K562 (cell line): ENCODE measurements around the gene ENDOG. TPM values are rescaled to one million over a fixed set of nuclear protein-coding genes. Genes with fewer than 3 reads are reported as not detected.

ENCODE experiments used
- ATF2 ChIP-seq: sonication (generic); formaldehyde crosslinking; IDR thresholded peaks from 2 replicates; pipeline ENCODE4 v1.8.1; 2022; ENCODE audit warnings: missing genetic modification reagents
- BDP1 ChIP-seq: IDR thresholded peaks from 3 replicates; pipeline ENCODE4 v1.6.1; 2011; ENCODE audit not compliant: insufficient read length, insufficient read depth
- C11orf30 ChIP-seq: fragments of 450-650 bp; IDR thresholded peaks from 2 replicates; pipeline ENCODE4 v1.6.1; 2016; ENCODE audit warnings: low read depth, mild to moderate bottlenecking
- CBFB ChIP-seq: sonication (generic); formaldehyde crosslinking; IDR thresholded peaks from 2 replicates; pipeline ENCODE4 v1.4.0; 2020; ENCODE audit warnings: mild to moderate bottlenecking, missing genetic modification reagents
- CBX5 ChIP-seq: IDR thresholded peaks from 2 replicates; pipeline ENCODE4 v1.6.1; 2014; ENCODE audit warnings: low read depth, borderline replicate concordance
- CTCF ChIP-seq, 3 experiments: IDR thresholded peaks in 2 of 3; conservative IDR thresholded peaks in 1 of 3; 2 replicates each; pipeline ENCODE4 v1.5.1; 2011 to 2012; ENCODE audit warnings: low read length in 3 of 3, mild to moderate bottlenecking in 3 of 3, control low read depth in 2 of 3, improper control_type of control experiment in 1 of 3, inconsistent platforms in 1 of 3, low read depth in 1 of 3, mixed read lengths in 1 of 3, moderate library complexity in 1 of 3; ENCODE audit not compliant: insufficient read depth in 2 of 3
- FOXA3 ChIP-seq, 2 experiments: fragments of 450-650 bp in 1 of 2; sonication (generic) in 1 of 2; formaldehyde crosslinking; IDR thresholded peaks in 1 of 2; conservative IDR thresholded peaks in 1 of 2; 2 replicates each; pipeline versions ENCODE4 v1.4.0 to v1.8.0; 2020 to 2022; ENCODE audit warnings: mild to moderate bottlenecking in 2 of 2, missing genetic modification reagents in 1 of 2
- GATA2 ChIP-seq: sonication (generic); formaldehyde crosslinking; IDR thresholded peaks from 2 replicates; pipeline ENCODE4 v1.4.0; 2020; ENCODE audit warnings: mild to moderate bottlenecking, missing genetic modification reagents
- MCM7 ChIP-seq, 2 experiments: fragments of 450-650 bp; IDR thresholded peaks; 2 replicates each; pipeline ENCODE4 v1.6.1; 2016 to 2018
- MTF1 ChIP-seq: fragments of 250-450 bp; sonication (Bioruptor Pico); IDR thresholded peaks from 2 replicates; pipeline ENCODE4 v1.9.0; 2021; ENCODE audit warnings: moderate library complexity, mild to moderate bottlenecking, inconsistent platforms, borderline replicate concordance
- PURB ChIP-seq: sonication (generic); formaldehyde crosslinking; IDR thresholded peaks from 2 replicates; pipeline ENCODE4 v1.9.0; 2021; ENCODE audit warnings: low read depth, mild to moderate bottlenecking, missing genetic modification reagents
- SMARCE1 ChIP-seq: fragments of 450-650 bp; IDR thresholded peaks from 2 replicates; pipeline ENCODE4 v1.7.1; 2016; ENCODE audit warnings: mild to moderate bottlenecking
- SNIP1 ChIP-seq: fragments of 450-650 bp; IDR thresholded peaks from 2 replicates; pipeline ENCODE4 v1.7.1; 2017; ENCODE audit warnings: low read depth, mild to moderate bottlenecking
- SREBF2 ChIP-seq: sonication (generic); formaldehyde crosslinking; IDR thresholded peaks from 2 replicates; pipeline ENCODE4 v1.4.0; 2020; ENCODE audit warnings: mild to moderate bottlenecking, missing genetic modification reagents
- TAF9B ChIP-seq: fragments of 450-650 bp; IDR thresholded peaks from 2 replicates; pipeline ENCODE4 v1.6.1; 2018; ENCODE audit warnings: mild to moderate bottlenecking; ENCODE audit not compliant: partially characterized antibody
- TFE3 ChIP-seq: fragments of 450-650 bp; formaldehyde crosslinking; IDR thresholded peaks from 2 replicates; pipeline ENCODE4 v1.4.0; 2020; ENCODE audit warnings: mild to moderate bottlenecking, mixed read lengths
- TRIM24 ChIP-seq, 2 experiments: fragments of 450-650 bp; IDR thresholded peaks; 2 replicates each; pipeline ENCODE4 v1.6.1; 2016
- ZBTB33 ChIP-seq: sonication (generic); formaldehyde crosslinking; IDR thresholded peaks from 2 replicates; pipeline ENCODE4 v1.8.1; 2023; ENCODE audit warnings: mild to moderate bottlenecking, missing genetic modification reagents
- ZKSCAN1 ChIP-seq: fragments of 150-350 bp; IDR thresholded peaks from 2 replicates; pipeline ENCODE4 v1.6.1; 2016; ENCODE audit warnings: low read depth, low read length
- ZNF133 ChIP-seq: fragments of 250-450 bp; sonication (Bioruptor Pico); IDR thresholded peaks from 2 replicates; pipeline ENCODE4 v1.4.0; 2020; ENCODE audit warnings: mild to moderate bottlenecking
- ZNF354B ChIP-seq: fragments of 250-450 bp; sonication (Bioruptor Pico); IDR thresholded peaks from 2 replicates; pipeline ENCODE4 v1.4.0; 2020
- ZNF75A ChIP-seq: fragments of 450-650 bp; formaldehyde crosslinking; IDR thresholded peaks from 2 replicates; pipeline ENCODE4 v1.4.0; 2020; ENCODE audit warnings: mild to moderate bottlenecking
- ZNF77 ChIP-seq: fragments of 250-450 bp; sonication (Bioruptor Pico); IDR thresholded peaks from 2 replicates; pipeline ENCODE4 v1.5.0; 2020
- ZSCAN32 ChIP-seq: fragments of 450-650 bp; formaldehyde crosslinking; IDR thresholded peaks from 2 replicates; pipeline ENCODE4 v1.4.0; 2020; ENCODE audit warnings: mild to moderate bottlenecking, moderate library complexity
- polyA plus RNA-seq, 8 experiments: library from polyadenylated mRNA; depleted of rRNA in 4 of 8; stranded (reverse) in 5 of 8; unstranded in 3 of 8; fragments of >200 nt; fragmentation: Nextera tagmentation in 2 of 8; fragmentation: Illumina TruSeq in 1 of 8; extraction: Ambion mirVana in 2 of 8; extraction: Trizol in 1 of 8; gene quantifications; 2 replicates each; pipeline versions ENCODE4 v1.2.1 to v1.2.3, GENCODE V29; 2011 to 2014; ENCODE audit warnings: inconsistent platforms in 1 of 8, missing spikeins in 1 of 8
- total RNA-seq, 7 experiments: library from RNA; depleted of rRNA in 6 of 7; stranded (reverse); fragments of >200 nt in 6 of 7; fragmentation: Illumina TruSeq in 2 of 7; extraction: Trizol in 2 of 7; gene quantifications; 2 replicates each; pipeline versions ENCODE4 v1.2.1 to v1.2.3, GENCODE V29; 2011 to 2021; ENCODE audit warnings: low replicate concordance in 1 of 7

ENDOG gene
- total and polyA plus RNA-seq, 9 of the 15 experiments (the other 6 are each of a cell fraction or from before 2014, with no cell fraction given), result 1.2 to 91.0 (median 25.5) TPM

GRCh38 chr9:128845186-128845931 is 27.1 kb downstream of the ENDOG start (continued):
- TF ChIP-seq FOXA3 (CRISPR knock-in tag; conservative IDR thresholded peaks at IDR 0.05 in 1 of 2, IDR thresholded peaks at IDR 0.05 in 1 of 2), result no peak
- no peak for TF ChIP-seq TFE3
- TF ChIP-seq CTCF (IDR thresholded peaks at IDR 0.05 in 2 of 3, conservative IDR thresholded peaks at IDR 0.05 in 1 of 3; ENCODE audit: insufficient read depth in 2 of 3, low read depth in 1 of 3, low read length in 3 of 3), result peak in 2 of 3 experiments; percentile 36 to 41; a peak in 4 of 6 replicates
- TF ChIP-seq SNIP1, result no peak
- peak; percentile 63 to 79; a peak in 3 of 4 replicates for TF ChIP-seq TRIM24 (IDR thresholded peaks at IDR 0.05)
- no peak for TF ChIP-seq SREBF2 (CRISPR knock-in tag)
- no peak for TF ChIP-seq ZNF133 (CRISPR knock-in tag)
- no peak for TF ChIP-seq ZNF75A (CRISPR knock-in tag)
- TF ChIP-seq ZKSCAN1, result no peak
- TF ChIP-seq ZSCAN32 (CRISPR knock-in tag), result no peak
- no peak for TF ChIP-seq CBX5
- no peak for TF ChIP-seq ZNF354B (CRISPR knock-in tag)
- no peak for TF ChIP-seq ZNF77
- TF ChIP-seq TAF9B, result no peak
- no peak for TF ChIP-seq ATF2
- TF ChIP-seq SMARCE1, result peak; percentile 81; the same call in 1 of the 2 replicates
- TF ChIP-seq CBFB, result no peak
- peak; percentile 73 for TF ChIP-seq GATA2 (CRISPR knock-in tag)
- no peak for TF ChIP-seq PURB
- TF ChIP-seq MTF1, result no peak
- TF ChIP-seq ZBTB33 (CRISPR knock-in tag), result peak; percentile 63; the same call in 1 of the 2 replicates
- TF ChIP-seq MCM7 (IDR thresholded peaks at IDR 0.05), result no peak
- TF ChIP-seq BDP1, result no peak
- TF ChIP-seq C11orf30, result no peak
